ENCODE data around the gene ENAH.

GRCh38 chr1:225635649-225636048 is 17.3 kb downstream of the ENAH start:
- TF ChIP-seq CTCF (IDR thresholded peaks at IDR 0.05; ENCODE audit: insufficient read depth, low read length) (no peak), POLR2AphosphoS5 (IDR thresholded peaks at IDR 0.05; ENCODE audit: low read depth) (no peak), REST (IDR thresholded peaks at IDR 0.05; ENCODE audit: insufficient replicate concordance, low read depth) (no peak), GABPA (IDR thresholded peaks at IDR 0.05; ENCODE audit: low read depth) (no peak), SPI1 (IDR thresholded peaks at IDR 0.05; ENCODE audit: borderline replicate concordance, low read depth) (no peak)

Data from HL-60 (cell line).